IMR-90 (cell line): ENCODE results near the gene EEF1AKMT1. TPM values are rescaled to one million over a fixed set of nuclear protein-coding genes. Genes with fewer than 3 reads are reported as not detected.

Experiments used
- ATAC-seq: fragments of 200-7000 bp; cut with Tn5 transposase; 2 replicates; pipeline ENCODE4 v1.9.1; 2020; ENCODE audit warnings: low read depth, mild to moderate bottlenecking, moderate library complexity
- BruUV-seq: library from RNA; stranded (reverse); fragments of 400-500 nt; replicated peaks from 2 replicates; lab custom pipeline; 2021; lab: Mats Ljungman, UMichigan
- CTCF ChIA-PET: fragments of 300-600 bp; formaldehyde crosslinking; extraction: SDS; loops from one replicate; lab custom pipeline; 2021; ENCODE audit warnings: antibody characterized with exemption; lab: Yijun Ruan, JAX
- POLR2A ChIA-PET: fragments of 300-600 bp; sonication (Branson Sonifier 250); formaldehyde crosslinking; loops from one replicate; lab custom pipeline; 2022; ENCODE audit warnings: antibody characterized with exemption; ENCODE audit not compliant: unreplicated experiment; lab: Charles Lee
- DNase-seq: peaks from one replicate; pipeline ENCODE4 v3.0.0; 2013
- H2AFZ ChIP-seq: replicated peaks from 2 replicates; pipeline ENCODE3; 2013; ENCODE audit warnings: low read length, mild to moderate bottlenecking; ENCODE audit not compliant: poor library complexity
- H2AK5ac ChIP-seq: 2 replicates; pipeline ENCODE4 v1.6.1; 2013; ENCODE audit warnings: low read depth, low read length, inconsistent platforms
- H2AK9ac ChIP-seq: replicated peaks from 2 replicates; pipeline ENCODE3; 2013; ENCODE audit warnings: mild to moderate bottlenecking, low read depth, low read length, moderate library complexity; ENCODE audit not compliant: poor library complexity
- H2BK120ac ChIP-seq: 2 replicates; pipeline ENCODE4 v1.6.1; 2013; ENCODE audit warnings: low read depth, low read length, inconsistent platforms
- H2BK15ac ChIP-seq: 3 replicates; pipeline ENCODE4 v1.6.1; 2013; ENCODE audit warnings: low read depth, low read length, inconsistent platforms
- H2BK20ac ChIP-seq: 2 replicates; pipeline ENCODE4 v1.6.1; 2013; ENCODE audit warnings: low read depth, mild to moderate bottlenecking, inconsistent platforms, low read length, moderate library complexity
- H2BK5ac ChIP-seq: 2 replicates; pipeline ENCODE4 v1.6.1; 2013; ENCODE audit warnings: mild to moderate bottlenecking, low read depth, low read length, inconsistent platforms; ENCODE audit not compliant: poor library complexity, severe bottlenecking
- H3K14ac ChIP-seq: replicated peaks from 2 replicates; pipeline ENCODE4 v1.6.1; 2013; ENCODE audit warnings: low read depth, low read length, inconsistent platforms
- H3K18ac ChIP-seq: 2 replicates; pipeline ENCODE4 v1.6.1; 2013; ENCODE audit warnings: low read depth, low read length, control low read depth
- H3K23ac ChIP-seq: 2 replicates; pipeline ENCODE4 v1.6.1; 2013; ENCODE audit warnings: low read depth, low read length, inconsistent platforms
- H3K27ac ChIP-seq: 2 replicates; pipeline ENCODE4 v1.5.1; 2013; ENCODE audit warnings: mild to moderate bottlenecking, control low read depth, low read length; ENCODE audit not compliant: insufficient read depth
- H3K27me3 ChIP-seq: 2 replicates; pipeline ENCODE4 v1.6.1; 2013; ENCODE audit warnings: low read length; ENCODE audit not compliant: control insufficient read depth, insufficient read depth
- H3K36me3 ChIP-seq: 2 replicates; pipeline ENCODE4 v1.6.1; 2013; ENCODE audit warnings: low read length, mixed read lengths; ENCODE audit not compliant: control insufficient read depth, insufficient read depth
- H3K4ac ChIP-seq: 2 replicates; pipeline ENCODE4 v1.6.1; 2013; ENCODE audit warnings: low read depth, low read length, inconsistent platforms
- H3K4me1 ChIP-seq: 2 replicates; pipeline ENCODE4 v1.6.1; 2013; ENCODE audit warnings: low read length, mixed read lengths; ENCODE audit not compliant: control insufficient read depth, insufficient read depth
- H3K4me2 ChIP-seq: 2 replicates; pipeline ENCODE4 v1.6.1; 2013; ENCODE audit warnings: low read depth, mild to moderate bottlenecking, control low read depth, low read length, moderate library complexity
- H3K4me3 ChIP-seq: 2 replicates; pipeline ENCODE4 v1.5.1; 2013; ENCODE audit warnings: low read depth, mild to moderate bottlenecking, control low read depth, low read length, moderate library complexity; ENCODE audit not compliant: insufficient read depth
- H3K56ac ChIP-seq: 2 replicates; pipeline ENCODE4 v1.6.1; 2013; ENCODE audit warnings: low read length, inconsistent platforms; ENCODE audit not compliant: insufficient read depth; ENCODE audit errors: extremely low read depth
- H3K79me1 ChIP-seq, 2 experiments: 2 replicates each; pipeline ENCODE4 v1.6.1; 2013; ENCODE audit warnings: low read length in 2 of 2, inconsistent platforms in 1 of 2, low read depth in 1 of 2
- H3K9ac ChIP-seq: 2 replicates; pipeline ENCODE4 v1.6.1; 2013; ENCODE audit warnings: low read depth, low read length, control low read depth
- H3K9me1 ChIP-seq: 2 replicates; pipeline ENCODE4 v1.6.1; 2013; ENCODE audit warnings: low read length, inconsistent platforms; ENCODE audit not compliant: insufficient read depth
- H3K9me3 ChIP-seq: 2 replicates; pipeline ENCODE4 v1.6.1; 2013; ENCODE audit warnings: low read length; ENCODE audit not compliant: control insufficient read depth, insufficient read depth
- H4K20me1 ChIP-seq: 2 replicates; pipeline ENCODE4 v1.6.1; 2013; ENCODE audit warnings: low read length, inconsistent platforms; ENCODE audit not compliant: insufficient read depth
- H4K5ac ChIP-seq: 2 replicates; pipeline ENCODE4 v1.6.1; 2013; ENCODE audit warnings: mild to moderate bottlenecking, low read depth, low read length, control low read depth
- H4K8ac ChIP-seq, 2 experiments: 2 replicates each; pipeline ENCODE4 v1.6.1; 2013; ENCODE audit warnings: low read depth in 2 of 2, low read length in 2 of 2, control low read depth in 1 of 2, inconsistent platforms in 1 of 2
- H4K91ac ChIP-seq: 2 replicates; pipeline ENCODE4 v1.6.1; 2013; ENCODE audit warnings: low read depth, low read length, inconsistent platforms; ENCODE audit not compliant: insufficient read depth
- BHLHE40 ChIP-seq: fragments of 150-350 bp; IDR thresholded peaks from 2 replicates; pipeline ENCODE4 v1.6.1; 2016; ENCODE audit warnings: mild to moderate bottlenecking, low read depth, low read length
- CHD1 ChIP-seq: IDR thresholded peaks from 2 replicates; pipeline ENCODE4 v1.6.1; 2012; ENCODE audit warnings: low read depth, low read length, improper control_type of control experiment
- FOS ChIP-seq: fragments of 150-350 bp; IDR thresholded peaks from 2 replicates; pipeline ENCODE4 v1.6.1; 2016; ENCODE audit warnings: low read depth, low read length
- MAFK ChIP-seq: IDR thresholded peaks from 2 replicates; pipeline ENCODE4 v1.6.1; 2012; ENCODE audit warnings: low read depth, low read length, improper control_type of control experiment
- MAZ ChIP-seq: IDR thresholded peaks from 2 replicates; pipeline ENCODE4 v1.6.1; 2012; ENCODE audit warnings: low read depth, mild to moderate bottlenecking, low read length, improper control_type of control experiment, moderate library complexity, borderline replicate concordance
- MXI1 ChIP-seq: IDR thresholded peaks from 2 replicates; pipeline ENCODE4 v1.6.1; 2012; ENCODE audit warnings: low read depth, mild to moderate bottlenecking, low read length, moderate library complexity, borderline replicate concordance
- NFE2L2 ChIP-seq: fragments of 150-350 bp; IDR thresholded peaks from 2 replicates; pipeline ENCODE4 v1.6.1; 2016; ENCODE audit warnings: low read depth, mild to moderate bottlenecking, low read length
- POLR2A ChIP-seq: IDR thresholded peaks from 2 replicates; pipeline ENCODE4 v1.6.1; 2012; ENCODE audit warnings: mild to moderate bottlenecking, low read depth, low read length
- RAD21 ChIP-seq: IDR thresholded peaks from 2 replicates; pipeline ENCODE4 v1.6.1; 2012; ENCODE audit warnings: low read length, improper control_type of control experiment
- RCOR1 ChIP-seq: IDR thresholded peaks from 2 replicates; pipeline ENCODE4 v1.6.1; 2012; ENCODE audit warnings: mild to moderate bottlenecking, low read length, improper control_type of control experiment; ENCODE audit not compliant: insufficient replicate concordance
- RFX5 ChIP-seq: IDR thresholded peaks from 2 replicates; pipeline ENCODE4 v1.8.0; 2012; ENCODE audit warnings: low read depth, mild to moderate bottlenecking, low read length, moderate library complexity
- SMC3 ChIP-seq: fragments of 150-350 bp; IDR thresholded peaks from 2 replicates; pipeline ENCODE4 v1.6.1; 2016; ENCODE audit warnings: low read depth, mild to moderate bottlenecking, antibody characterized with exemption, low read length, moderate library complexity
- whole genome bisulfite sequencing, 2 experiments: methylation state at CpG; one replicate each; pipeline versions ENCODE4 v1.1.5 to v1.1.7; 2013; ENCODE audit warnings: missing lambda C conversion rate in 2 of 2; ENCODE audit not compliant: insufficient read length in 1 of 2; ENCODE audit errors: extremely low coverage in 2 of 2; 5-methylcytosine and 5-hydroxymethylcytosine counted together
- dilution Hi-C: fragments of 300-500 bp; cut with HindIII; formaldehyde crosslinking; loops from one replicate; pipeline ENCODE4 v1.14.3; 2018; ENCODE audit warnings: low sequenced_read_pairs; ENCODE audit not compliant: unreplicated experiment
- in situ Hi-C: fragments of 300-500 bp; cut with MboI; formaldehyde crosslinking; loops from 3 replicates; pipeline ENCODE4 v1.14.3; 2019; ENCODE audit warnings: low sequenced_read_pairs, inconsistent platforms, mixed read lengths
- intact Hi-C: fragments of 100-400 bp; cut with micrococcal nuclease; formaldehyde crosslinking; loops from 2 replicates; pipeline ENCODE4 v1.10.0; 2022
- polyA plus RNA-seq, 3 experiments: library from polyadenylated mRNA; depleted of rRNA; stranded (reverse); fragments of >200 nt; gene quantifications; 2 replicates each; pipeline ENCODE4 v1.2.3, GENCODE V29; 2012; ENCODE audit warnings: low replicate concordance in 1 of 3
- total RNA-seq: library from RNA; depleted of rRNA; stranded (reverse); fragments of >200 nt; gene quantifications from 2 replicates; pipeline ENCODE4 v1.2.3, GENCODE V29; 2012
- TF ChIP-seq, protein P1 (sequence below): fragments of 150-350 bp; IDR thresholded peaks from 2 replicates; pipeline ENCODE4 v1.6.1; 2016; ENCODE audit warnings: low read depth, mild to moderate bottlenecking, low read length, moderate library complexity, borderline replicate concordance
- TF ChIP-seq, protein P2 (sequence below): fragments of 150-350 bp; IDR thresholded peaks from 2 replicates; pipeline ENCODE4 v1.6.1; 2017; ENCODE audit warnings: mild to moderate bottlenecking, antibody characterized with exemption, low read length, low read depth

EEF1AKMT1 gene
- total and polyA plus RNA-seq, 2 of the 4 experiments (the other 2 are of a cell fraction) = 10.0 to 10.6 TPM

DNA sequence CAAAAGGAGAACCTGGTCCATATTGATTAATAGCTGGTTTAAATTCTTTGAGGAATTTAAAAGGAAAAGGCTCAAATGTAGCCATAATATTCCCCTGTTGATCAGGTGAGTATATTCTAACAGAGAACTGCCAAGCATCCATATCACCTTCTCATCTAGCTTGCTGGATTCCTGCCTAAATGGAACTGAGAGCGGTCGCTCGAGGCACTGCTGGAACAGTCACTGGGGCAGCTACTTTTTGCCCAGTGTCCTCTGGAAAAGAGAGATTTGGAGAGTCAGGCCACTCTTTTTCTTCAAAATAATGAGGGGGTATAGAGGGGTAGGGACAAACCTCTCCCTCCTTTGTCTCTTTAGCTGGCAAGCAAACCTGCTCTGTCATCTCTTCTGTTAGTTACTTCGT lies 89.7 kb downstream of the EEF1AKMT1 start:
- Histone ChIP-seq H2AFZ (no peak overlapping the region), H3K9me3 (no peaks in the 10 kb centered on the region), H3K9ac (no peak overlapping the region), H2BK5ac (no peak overlapping the region), H3K4me2 (no peak overlapping the region), H3K79me1 (no peaks in the 10 kb centered on the region), H2AK5ac (no peak overlapping the region), H2AK9ac (no peak overlapping the region), H2BK20ac (no peak overlapping the region), H3K56ac (no peak overlapping the region), H4K8ac (no peak overlapping the region), H3K14ac (no peak overlapping the region), H3K4me1 (peaks cover 5% of the 10 kb centered on the region; the same call in 1 of the 2 replicates), H3K27ac (no peak overlapping the region), H3K4ac (no peak overlapping the region), H3K9me1 (peaks cover 3% of the 10 kb centered on the region; the same call in 1 of the 2 replicates), H4K5ac (no peak overlapping the region), H4K91ac (no peak overlapping the region), H2BK120ac (no peak overlapping the region), H3K27me3 (no peaks in the 10 kb centered on the region), H3K23ac (no peak overlapping the region), H3K4me3 (no peak overlapping the region), H2BK15ac (no peak overlapping the region), H4K20me1 (no peaks in the 10 kb centered on the region), H3K18ac (no peak overlapping the region), H3K36me3 (no peaks in the 10 kb centered on the region)
- ChIA-PET POLR2A (no interaction called here), CTCF (no interaction called here)
- DNase-seq = no peak
- intact Hi-C loops (no loop called here), in situ Hi-C loops (no loop called here), dilution Hi-C loops (no loop called here)
- no peak for ATAC-seq
- 100% methylated on average over 1 of the region's 4 CpGs; no CpG with 5 or more reads in 1 of the 2 experiments for WGBS, 2 experiments
- TF ChIP-seq MAZ (no peak), BHLHE40 (no peak), RCOR1 (no peak), NFE2L2 (no peak), MAFK (no peak), MXI1 (no peak), CHD1 (no peak), RAD21 (no peak), SMC3 (no peak), RFX5 (no peak), POLR2A (no peak), FOS (no peak)
- TF ChIP-seq, protein P1, sequence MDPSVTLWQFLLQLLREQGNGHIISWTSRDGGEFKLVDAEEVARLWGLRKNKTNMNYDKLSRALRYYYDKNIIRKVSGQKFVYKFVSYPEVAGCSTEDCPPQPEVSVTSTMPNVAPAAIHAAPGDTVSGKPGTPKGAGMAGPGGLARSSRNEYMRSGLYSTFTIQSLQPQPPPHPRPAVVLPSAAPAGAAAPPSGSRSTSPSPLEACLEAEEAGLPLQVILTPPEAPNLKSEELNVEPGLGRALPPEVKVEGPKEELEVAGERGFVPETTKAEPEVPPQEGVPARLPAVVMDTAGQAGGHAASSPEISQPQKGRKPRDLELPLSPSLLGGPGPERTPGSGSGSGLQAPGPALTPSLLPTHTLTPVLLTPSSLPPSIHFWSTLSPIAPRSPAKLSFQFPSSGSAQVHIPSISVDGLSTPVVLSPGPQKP = no peak
- TF ChIP-seq, protein P2, sequence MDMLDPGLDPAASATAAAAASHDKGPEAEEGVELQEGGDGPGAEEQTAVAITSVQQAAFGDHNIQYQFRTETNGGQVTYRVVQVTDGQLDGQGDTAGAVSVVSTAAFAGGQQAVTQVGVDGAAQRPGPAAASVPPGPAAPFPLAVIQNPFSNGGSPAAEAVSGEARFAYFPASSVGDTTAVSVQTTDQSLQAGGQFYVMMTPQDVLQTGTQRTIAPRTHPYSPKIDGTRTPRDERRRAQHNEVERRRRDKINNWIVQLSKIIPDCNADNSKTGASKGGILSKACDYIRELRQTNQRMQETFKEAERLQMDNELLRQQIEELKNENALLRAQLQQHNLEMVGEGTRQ = no peak
- BruUV-seq = no TSS peak
